MM.1S (cell line): ENCODE data around the gene TPD52L2.

Experiments
- CTCF ChIP-seq: fragments of 300-600 bp; sonication (generic); IDR thresholded peaks from 2 replicates; pipeline ENCODE4 v1.5.1; 2016; ENCODE audit warnings: antibody characterized with exemption, low read length, mixed read lengths
- EZH2 ChIP-seq: fragments of 300-600 bp; sonication (generic); optimal IDR thresholded peaks from 2 replicates; pipeline ENCODE3; 2017; ENCODE audit warnings: low read depth, mild to moderate bottlenecking, antibody characterized with exemption, low read length, mixed read lengths
- EZH2phosphoT487 ChIP-seq: fragments of 300-600 bp; sonication (generic); IDR thresholded peaks from 2 replicates; pipeline ENCODE4 v1.6.1; 2018; ENCODE audit warnings: antibody characterized with exemption, low read length

- TF ChIP-seq CTCF (no peak), EZH2 (no peak), EZH2phosphoT487 (no peak)
These were observed 69.4 kb downstream of the TPD52L2 start for GRCh38 chr20:63934271-63935068.
